GM12891 (cell line): ENCODE data around the gene PDE5A. TPM values are rescaled to one million over a fixed set of nuclear protein-coding genes. Genes with fewer than 3 reads are reported as not detected.

Source experiments
- DNase-seq: peaks from one replicate; pipeline ENCODE4 v3.0.0; 2011; ENCODE audit warnings: low spot score; ENCODE audit not compliant: insufficient read length
- FAIRE-seq: peaks from 2 replicates; lab custom pipeline; 2011; peaks lifted over from hg19 to GRCh38; lab: Jason Lieb, UNC
- PAX5 ChIP-seq: IDR thresholded peaks from 2 replicates; pipeline ENCODE4 v1.6.1; 2011; ENCODE audit warnings: low read length, moderate library complexity, mild to moderate bottlenecking; ENCODE audit not compliant: insufficient read depth, severe bottlenecking
- POLR2A ChIP-seq: IDR thresholded peaks from 2 replicates; pipeline ENCODE4 v1.6.1; 2011; ENCODE audit warnings: low read depth, low read length, control low read depth
- POLR2AphosphoS5 ChIP-seq: IDR thresholded peaks from 2 replicates; pipeline ENCODE4 v1.6.1; 2011; ENCODE audit warnings: low read depth, low read length, control low read depth
- POU2F2 ChIP-seq: IDR thresholded peaks from 2 replicates; pipeline ENCODE4 v1.6.1; 2011; ENCODE audit warnings: low read depth, mild to moderate bottlenecking, control low read depth, low read length, moderate library complexity
- SPI1 ChIP-seq: IDR thresholded peaks from 2 replicates; pipeline ENCODE4 v1.6.1; 2011; ENCODE audit warnings: low read depth, low read length, control low read depth
- TAF1 ChIP-seq: IDR thresholded peaks from 2 replicates; pipeline ENCODE4 v1.6.1; 2011; ENCODE audit warnings: low read depth, low read length, control low read depth
- polyA plus RNA-seq: library from polyadenylated mRNA; unstranded; fragments of >200 nt; gene quantifications from one replicate; pipeline ENCODE4 v1.2.1, GENCODE V29; 2012; ENCODE audit warnings: low read depth, missing spikeins, inconsistent platforms; ENCODE audit not compliant: missing spikeins

PDE5A gene
- polyA plus RNA-seq: 0.59 TPM

DNA sequence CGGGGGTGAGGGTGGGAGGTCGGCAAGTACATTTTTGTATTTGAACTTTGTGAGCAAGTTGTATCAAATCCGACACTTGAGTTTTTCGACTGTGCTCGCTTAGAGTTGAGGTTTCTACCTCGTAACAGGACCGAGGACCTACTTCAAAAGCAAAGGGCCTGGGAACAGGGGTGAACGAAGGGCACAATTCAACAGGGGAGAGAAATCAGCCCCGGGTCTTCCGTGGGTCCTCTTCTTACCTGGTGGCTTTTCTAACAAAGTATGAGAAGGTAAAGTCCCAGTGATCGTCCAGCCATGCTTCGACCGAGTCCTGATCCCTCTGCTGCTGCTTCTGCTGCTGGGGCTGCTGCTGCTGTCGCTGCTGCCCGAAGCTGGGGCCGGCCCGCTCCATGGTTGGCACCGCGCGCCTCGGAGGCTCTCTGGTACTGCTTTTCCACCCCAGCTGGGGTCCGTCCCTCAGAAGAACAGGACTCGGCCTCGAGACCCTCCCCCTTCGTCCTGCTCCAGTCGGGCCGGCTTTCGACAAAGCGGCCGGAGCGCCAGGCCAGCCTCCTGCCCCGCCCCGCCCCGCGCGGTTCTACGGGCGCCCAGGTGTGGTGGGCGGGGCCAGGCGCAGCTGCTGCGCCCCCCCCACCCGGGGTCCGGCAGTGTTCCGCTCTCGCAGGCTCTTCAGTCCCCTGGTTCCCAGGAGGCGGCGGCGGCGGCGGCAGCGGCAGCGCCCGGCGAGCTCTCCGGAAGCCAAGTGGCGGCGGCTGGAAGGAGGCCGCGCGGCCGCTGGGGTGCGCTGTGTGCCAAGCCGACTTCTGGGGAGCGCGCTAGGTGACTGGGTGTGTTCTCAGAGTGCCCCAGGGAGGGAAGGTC, at the start of gene PDE5A:
Gene PDE5A (minus strand): TSS at position 524 of the 861 bp plus-strand sequence. CDS start 133 bp downstream, at position 391.
- FAIRE-seq: peak; percentile 79

DNA sequence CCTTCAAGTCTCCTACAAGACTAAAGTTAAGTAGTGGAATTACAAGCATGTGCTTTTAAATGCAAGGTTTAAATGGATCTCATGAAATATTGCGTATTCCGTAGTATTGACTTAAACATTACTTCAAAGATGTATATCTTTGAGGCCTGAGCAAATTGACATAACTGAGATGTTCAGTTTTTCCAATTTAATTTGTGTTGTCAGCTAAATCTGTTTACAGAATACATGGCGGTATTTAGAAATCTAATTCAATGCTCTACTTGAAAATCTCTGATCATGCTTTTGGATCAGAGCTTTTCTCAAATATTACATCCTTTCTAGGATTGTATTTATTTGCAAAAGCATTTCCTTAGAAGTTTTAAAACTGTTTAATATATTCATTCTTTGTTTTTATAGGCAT, 47.5 kb upstream of the PDE5A start:
- FAIRE-seq: no peak
- DNase-seq: no peak
- TF ChIP-seq PAX5 (no peak), SPI1 (no peak), POLR2AphosphoS5 (no peak), POU2F2 (no peak), TAF1 (no peak)

More for the DNA sequence above, at the start of gene PDE5A:
- peak; percentile 57 for DNase-seq
- TF ChIP-seq POLR2A (no peak), POU2F2 (no peak), SPI1 (no peak)

DNA sequence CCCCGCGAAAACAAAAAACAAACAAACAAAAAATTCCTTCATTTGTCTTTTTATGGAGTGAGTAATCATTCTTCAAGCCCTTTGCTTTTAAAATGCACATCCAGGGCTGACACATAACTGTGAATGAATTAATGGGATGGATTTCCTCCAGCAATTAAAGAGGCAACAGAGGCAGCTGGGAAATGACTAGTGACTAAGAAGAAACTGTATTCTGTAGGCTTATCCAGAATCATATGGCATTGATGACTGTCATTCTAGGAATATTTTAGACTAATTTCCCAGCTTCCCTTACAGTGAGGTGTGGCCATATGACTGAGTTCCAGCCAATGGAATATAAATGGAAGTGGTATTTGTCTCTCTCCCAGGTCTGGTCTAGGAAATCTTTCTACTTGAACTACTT, 46.8 kb upstream of the PDE5A start:
- no peak for DNase-seq
- TF ChIP-seq TAF1 (no peak), SPI1 (no peak), POLR2A (no peak), POU2F2 (no peak)
- FAIRE-seq: no peak

DNA sequence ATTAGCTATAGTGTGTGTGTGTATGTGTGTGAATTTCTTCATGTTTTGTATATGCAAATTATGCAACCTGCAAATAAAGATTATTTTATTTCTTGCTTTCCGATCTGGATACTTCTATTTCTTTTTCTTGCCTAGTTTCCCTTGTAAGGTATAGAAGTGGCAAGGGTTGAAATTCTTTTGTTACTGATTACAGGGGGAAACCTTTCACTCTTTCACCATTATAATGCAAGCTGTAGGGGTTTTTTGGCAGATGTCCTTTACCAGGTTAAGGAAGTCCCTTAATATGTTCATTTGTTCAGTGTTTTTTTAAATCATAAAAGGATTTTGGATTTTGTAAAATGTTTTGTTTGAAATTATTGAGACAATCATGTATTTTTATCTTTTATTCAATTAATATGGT, 44.3 kb upstream of the PDE5A start:
- FAIRE-seq (no peak), DNase-seq (no peak)
- TF ChIP-seq SPI1 (no peak), POLR2A (no peak), PAX5 (no peak), POU2F2 (no peak), TAF1 (no peak), POLR2AphosphoS5 (no peak)

DNA sequence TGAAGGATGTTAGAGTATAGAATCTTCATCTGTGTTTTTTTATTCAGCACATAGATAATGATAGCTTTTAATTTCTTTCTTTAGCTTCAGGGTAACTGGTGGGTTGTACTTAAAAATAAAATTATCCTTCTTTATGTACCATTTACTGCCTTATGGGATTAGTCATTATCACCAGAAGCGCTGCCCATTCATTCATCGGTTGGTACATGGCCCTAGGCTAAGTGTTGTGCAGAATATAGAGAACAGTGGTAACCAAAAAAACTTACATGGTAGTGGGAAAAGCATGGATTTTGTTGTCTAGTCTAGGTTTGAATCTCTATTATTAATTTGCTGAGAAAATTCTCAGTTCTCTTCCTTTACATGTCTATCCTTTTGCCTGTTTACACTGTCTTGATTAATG, 43.5 kb upstream of the PDE5A start:
- TF ChIP-seq POLR2AphosphoS5 (no peak), SPI1 (no peak), TAF1 (no peak), PAX5 (no peak), POU2F2 (no peak), POLR2A (no peak)
- no peak for DNase-seq
- no peak for FAIRE-seq

DNA sequence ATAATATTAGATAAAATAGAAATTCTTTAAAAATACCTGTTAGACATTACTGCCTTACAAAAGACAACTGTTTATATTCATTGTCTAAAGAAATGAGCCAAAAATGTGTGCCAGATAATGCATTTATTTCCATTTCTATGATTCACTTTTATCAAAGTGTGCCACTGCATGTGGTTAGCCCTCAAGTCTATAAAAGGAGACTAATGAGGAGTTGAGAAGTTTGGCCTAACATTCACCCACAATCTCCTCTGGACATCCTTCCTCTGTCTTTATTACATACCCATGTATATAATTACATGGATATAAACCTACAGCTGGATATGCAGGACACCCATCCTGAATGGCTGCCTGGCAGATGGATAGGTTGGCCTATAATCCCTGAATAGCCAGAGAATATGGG, 42.6 kb upstream of the PDE5A start:
- no peak for FAIRE-seq
- TF ChIP-seq POLR2A: no peak
- TF ChIP-seq POLR2AphosphoS5: no peak
- no peak for TF ChIP-seq TAF1
- TF ChIP-seq POU2F2: no peak
- no peak for TF ChIP-seq SPI1
- TF ChIP-seq PAX5: no peak

DNA sequence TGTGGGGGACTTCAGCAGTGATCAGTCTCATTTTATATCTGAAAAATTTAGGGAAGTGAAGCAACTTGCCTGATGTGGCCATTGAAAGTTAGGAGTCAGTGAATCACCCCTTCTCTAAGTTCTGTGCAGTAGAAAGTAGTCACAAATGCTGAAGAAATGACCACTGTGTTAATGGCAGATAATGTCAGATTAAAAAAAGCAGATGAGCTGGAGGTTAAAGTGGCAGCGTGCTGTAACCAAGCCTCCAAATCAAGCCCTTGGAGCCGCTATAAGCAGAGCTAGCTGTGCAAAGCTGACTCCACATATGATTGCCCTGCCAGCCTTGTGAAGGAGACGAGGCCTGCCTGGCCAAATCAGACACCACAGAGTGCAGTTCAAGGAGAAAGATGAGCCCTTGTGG, 39.2 kb upstream of the PDE5A start:
- FAIRE-seq: no peak
- DNase-seq: no peak
- no peak for TF ChIP-seq PAX5
- no peak for TF ChIP-seq SPI1
- TF ChIP-seq POLR2A: no peak
- no peak for TF ChIP-seq POU2F2
- no peak for TF ChIP-seq TAF1
- no peak for TF ChIP-seq POLR2AphosphoS5

More for the DNA sequence above, 42.6 kb upstream of the PDE5A start:
- no peak for DNase-seq

DNA sequence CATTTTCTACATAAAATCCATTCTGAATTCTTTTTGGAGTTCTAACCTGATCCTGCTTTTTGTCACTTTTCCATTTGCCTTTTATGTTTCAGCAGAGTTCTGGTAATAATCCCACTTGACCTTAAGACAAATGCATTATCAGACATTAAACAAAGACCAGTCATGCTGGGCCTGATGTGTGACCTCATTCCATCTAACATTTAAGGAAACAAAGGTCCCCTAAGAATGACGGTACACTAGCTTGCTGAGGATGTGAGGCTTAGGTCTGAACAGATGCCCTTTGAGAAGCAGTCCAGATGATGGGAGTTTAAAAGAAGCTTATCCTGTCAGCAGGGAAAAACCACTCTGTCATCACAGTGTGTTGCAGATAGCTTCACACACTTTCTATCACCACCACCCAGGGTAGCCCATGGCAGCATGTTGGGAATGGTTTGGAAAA, 38.1 kb upstream of the PDE5A start:
- FAIRE-seq (no peak), DNase-seq (no peak)
- TF ChIP-seq POU2F2 (no peak), TAF1 (no peak), POLR2A (no peak), SPI1 (no peak), PAX5 (no peak)

DNA sequence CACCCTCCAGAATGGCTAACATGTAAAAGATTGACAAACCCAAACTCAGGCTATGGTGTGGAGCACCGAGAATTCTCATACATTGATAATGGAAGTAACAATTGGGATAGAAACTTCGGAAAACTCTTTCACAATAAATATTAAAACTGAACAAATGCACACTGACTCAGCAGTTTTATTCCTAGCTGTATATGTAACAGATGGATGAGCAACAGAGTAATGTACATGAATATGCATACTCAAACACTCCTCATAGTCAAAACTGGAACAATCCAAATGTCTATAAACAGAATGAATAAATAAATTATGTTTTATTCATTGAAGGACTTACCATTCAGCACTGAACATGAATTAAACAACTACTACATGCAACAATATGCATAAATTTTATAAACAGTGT, 37.1 kb upstream of the PDE5A start:
- DNase-seq: no peak
- no peak for FAIRE-seq

DNA sequence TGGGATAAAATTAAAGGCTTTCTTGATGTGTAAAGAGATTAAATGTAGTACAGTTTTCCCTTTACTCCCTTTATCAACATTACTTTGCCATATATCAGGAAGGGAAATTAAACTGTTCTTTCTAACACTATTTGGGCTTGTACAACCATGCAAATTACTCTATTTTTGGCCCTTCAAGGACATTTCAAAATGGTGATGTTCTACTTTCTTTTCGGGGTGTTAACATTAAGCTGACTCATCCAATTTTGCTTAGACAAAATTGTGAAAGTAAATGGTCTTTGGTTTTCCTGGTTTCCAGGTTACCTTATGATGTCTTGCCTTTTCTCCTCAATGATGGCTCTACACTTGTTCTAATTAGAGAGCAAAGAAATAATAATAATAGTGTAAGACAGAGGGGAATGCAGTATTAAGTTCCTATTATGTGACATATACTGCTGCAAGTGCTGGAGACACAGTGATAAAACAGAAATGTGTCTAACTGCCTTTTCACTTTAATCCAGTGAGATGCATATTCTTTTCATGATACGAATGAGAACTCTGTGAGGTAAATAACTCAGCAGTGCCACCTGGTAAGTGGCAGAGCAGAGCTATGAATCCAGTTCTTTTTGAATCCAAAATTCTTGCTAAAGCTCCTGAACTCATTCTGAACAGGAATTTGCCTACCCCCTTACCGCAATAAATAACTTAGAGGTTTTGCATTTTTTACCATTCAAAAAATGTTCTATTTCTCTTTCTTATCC, 35.7 kb upstream of the PDE5A start:
- no peak for TF ChIP-seq PAX5
- no peak for TF ChIP-seq POU2F2
- TF ChIP-seq SPI1: no peak
- no peak for TF ChIP-seq POLR2AphosphoS5
- TF ChIP-seq POLR2A: no peak
- TF ChIP-seq TAF1: no peak
- DNase-seq (no peak), FAIRE-seq (no peak)

More for the DNA sequence above, 37.1 kb upstream of the PDE5A start:
- TF ChIP-seq POLR2AphosphoS5: no peak
- TF ChIP-seq POLR2A: no peak
- no peak for TF ChIP-seq POU2F2
- no peak for TF ChIP-seq PAX5
- no peak for TF ChIP-seq TAF1
- no peak for TF ChIP-seq SPI1
